NOMO-1 (cell line): ENCODE data around the gene TANC1.

Experiments used
- DNase-seq, 2 experiments: peaks; one replicate each; lab custom pipeline; 2025; ENCODE audit not compliant: unreplicated experiment in 2 of 2; lab: John Stamatoyannopoulos, UW

The TANC1 gene

DNA sequence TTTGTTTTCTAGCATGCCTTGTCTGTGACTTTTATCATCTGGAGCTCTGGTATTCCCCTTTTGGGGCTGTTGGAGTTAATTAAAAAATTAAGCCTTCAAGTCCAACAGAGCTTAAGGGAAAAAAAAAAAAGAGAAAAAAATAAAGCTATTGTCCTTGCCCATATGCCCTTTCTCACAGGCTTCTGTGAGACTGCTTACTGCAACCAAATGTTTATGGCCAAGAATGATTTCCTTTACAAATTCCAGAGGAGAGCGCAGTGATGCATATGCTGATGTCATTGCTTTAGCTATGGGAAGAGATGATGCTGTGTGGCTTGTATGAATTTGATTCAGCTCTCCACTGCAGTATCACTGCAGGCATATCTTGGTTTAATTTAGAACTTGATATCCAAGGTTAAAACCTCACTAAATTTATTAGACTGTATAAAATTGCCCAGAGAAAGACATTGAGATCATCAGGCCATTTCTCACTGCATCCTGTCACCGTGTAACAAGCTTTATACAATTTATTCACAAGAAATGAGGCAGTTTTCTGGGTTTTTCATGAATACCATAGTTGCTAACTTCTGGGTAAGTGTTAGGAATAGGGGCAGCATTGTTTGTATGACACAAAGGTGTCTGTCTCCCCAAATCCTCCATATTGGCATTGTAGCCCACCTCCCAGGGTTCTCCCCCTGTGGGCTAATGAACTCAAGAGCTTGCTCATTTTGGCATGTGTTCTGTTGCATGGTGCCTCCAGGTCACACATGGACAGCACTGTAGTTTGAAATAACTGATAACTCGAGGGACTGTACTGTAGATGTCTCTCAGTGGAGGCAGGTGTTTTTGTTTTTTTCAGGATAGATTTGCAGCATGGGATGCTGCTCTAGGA lies 85.0 kb downstream of the TANC1 start:
- no peak for DNase-seq

- no peak for DNase-seq
Measured at GRCh38 chr2:159054032-159054334, 85.5 kb downstream of the TANC1 start.

- DNase-seq = no peak
Measured at GRCh38 chr2:159054985-159055384, 86.5 kb downstream of the TANC1 start.

- DNase-seq = no peak
Measured at GRCh38 chr2:159060518-159060917, 92.1 kb downstream of the TANC1 start.

DNA sequence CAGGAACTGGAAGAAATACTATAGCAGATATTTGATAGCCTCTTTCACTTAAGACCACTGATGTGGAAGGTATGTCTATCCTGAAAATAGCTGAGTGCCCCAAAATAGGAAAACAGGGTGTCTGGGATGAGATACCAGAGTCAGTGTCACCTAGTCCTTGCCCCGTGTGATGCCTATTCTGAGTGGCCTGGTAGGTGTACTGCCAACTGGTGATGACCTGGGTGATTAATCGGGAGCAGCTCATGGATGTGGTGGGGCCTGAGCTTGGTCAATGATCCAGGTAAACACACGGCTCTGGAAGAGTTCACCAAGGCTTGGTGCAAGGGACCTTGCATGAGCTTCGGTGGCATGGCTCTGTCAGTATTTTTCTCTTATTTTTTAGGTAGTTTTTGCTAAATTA lies 95.2 kb downstream of the TANC1 start:
- DNase-seq = no peak

- DNase-seq = no peak
Measured at GRCh38 chr2:159064446-159065301, 96.2 kb downstream of the TANC1 start.

DNA sequence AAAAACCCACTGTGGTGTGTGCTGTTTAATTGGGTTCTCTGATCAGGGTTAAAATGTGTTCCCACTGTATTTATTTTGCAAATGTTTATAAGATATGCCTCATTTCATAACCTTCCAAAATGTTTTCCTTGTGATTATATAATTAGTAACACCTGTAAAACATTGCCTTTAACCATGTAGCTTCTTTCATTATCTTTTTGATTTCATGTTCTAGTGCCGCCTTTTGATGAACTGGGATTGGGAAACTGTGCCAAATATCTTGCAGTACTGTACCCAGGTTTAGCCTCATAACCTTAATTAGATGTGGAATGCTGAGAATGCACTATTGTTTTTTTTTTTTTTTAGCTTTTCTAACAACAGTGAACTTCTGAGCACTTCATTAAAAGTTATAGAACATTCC lies 96.9 kb downstream of the TANC1 start:
- DNase-seq = no peak

DNA sequence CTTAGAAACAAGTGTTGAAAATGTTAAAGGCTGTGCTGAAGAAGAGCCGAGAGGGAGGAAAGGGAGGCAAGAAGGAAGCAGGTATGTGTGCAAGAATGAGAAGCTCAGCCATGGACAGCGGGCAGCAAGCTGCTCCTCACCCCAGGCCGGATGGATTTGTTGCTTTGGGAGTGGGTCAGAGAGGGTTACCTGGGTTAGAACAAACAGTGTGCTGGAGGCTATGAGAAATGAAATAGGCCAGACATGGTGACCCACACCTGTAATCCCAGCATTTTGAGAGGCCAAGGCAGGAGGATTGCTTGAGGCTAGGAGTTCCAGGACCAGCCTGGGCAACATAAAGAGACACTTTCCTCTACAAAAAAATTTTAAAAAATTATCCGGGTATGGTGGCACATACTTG lies 97.5 kb downstream of the TANC1 start:
- DNase-seq = no peak

DNA sequence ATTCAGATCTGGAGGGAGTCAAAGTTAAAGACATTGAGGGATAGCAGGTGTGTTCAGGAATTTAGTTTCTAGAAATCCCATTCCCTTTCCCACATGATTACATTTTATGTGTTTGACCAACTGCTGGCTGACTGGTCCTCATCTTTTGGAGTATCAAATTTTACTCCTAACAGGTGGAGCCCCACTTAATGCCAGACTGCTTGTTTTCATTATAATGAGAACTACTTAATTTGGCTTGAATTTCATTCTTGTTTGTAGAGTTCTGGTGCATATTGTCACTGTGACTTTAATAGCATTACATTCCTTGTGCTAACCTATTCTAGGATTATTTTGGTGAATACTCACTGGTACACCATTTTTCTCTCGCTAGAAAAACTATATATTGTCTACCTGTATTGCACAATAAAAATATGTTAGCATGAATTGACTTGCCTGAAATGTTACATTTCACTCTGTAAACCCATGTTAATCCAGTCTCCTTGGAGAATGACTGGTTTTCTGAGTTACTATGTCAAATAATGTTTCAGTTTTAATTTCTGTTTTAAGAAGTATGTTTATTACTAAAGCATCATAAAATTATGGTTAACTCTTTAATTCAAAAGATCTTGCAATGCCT lies 98.2 kb downstream of the TANC1 start:
- DNase-seq = no peak

- DNase-seq = no peak
Measured at GRCh38 chr2:159067971-159068370, 99.5 kb downstream of the TANC1 start.

GRCh38 chr2:159069229-159069628 lies 100.8 kb downstream of the TANC1 start:
- no peak for DNase-seq

- DNase-seq = no peak
Measured at GRCh38 chr2:159070235-159070634, 101.8 kb downstream of the TANC1 start.

DNA sequence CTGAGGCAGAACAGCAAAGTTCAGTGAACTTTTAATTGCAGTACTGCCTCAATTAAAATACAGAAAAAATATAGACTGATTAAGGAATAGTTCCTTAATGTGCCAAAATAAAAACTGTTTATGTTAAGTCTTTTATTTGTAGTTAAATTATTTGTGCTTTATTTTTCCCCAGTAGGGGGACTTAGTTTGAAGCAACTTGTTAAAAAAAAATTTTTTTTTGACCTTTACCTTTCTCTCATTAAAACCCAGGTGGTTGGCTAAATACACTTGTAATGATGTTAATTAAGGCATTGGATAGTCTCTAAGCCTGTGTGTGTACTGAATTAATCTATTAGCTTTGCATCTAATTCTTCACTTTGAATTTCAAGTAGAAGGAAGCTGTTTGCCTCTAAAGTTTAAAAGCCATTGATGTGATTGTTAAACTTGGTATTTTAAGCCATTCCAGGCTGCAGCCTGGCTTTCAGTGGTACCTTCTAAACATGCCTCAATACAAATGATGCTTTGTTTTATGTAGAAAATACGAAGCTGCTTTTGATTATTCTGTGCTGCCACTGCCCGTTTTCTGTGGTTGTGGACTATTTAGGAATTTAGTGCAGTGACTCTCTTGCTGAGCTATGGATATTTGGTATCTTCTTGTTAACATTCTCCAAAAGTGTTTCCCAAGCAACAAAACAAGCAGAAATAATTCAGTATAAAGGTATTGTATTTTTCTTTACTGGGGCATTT lies 102.9 kb downstream of the TANC1 start:
- DNase-seq = no peak

- DNase-seq = no peak
Measured at GRCh38 chr2:159072795-159073194, 104.4 kb downstream of the TANC1 start.

- no peak for DNase-seq
Measured at GRCh38 chr2:159073256-159073655, 104.8 kb downstream of the TANC1 start.

DNA sequence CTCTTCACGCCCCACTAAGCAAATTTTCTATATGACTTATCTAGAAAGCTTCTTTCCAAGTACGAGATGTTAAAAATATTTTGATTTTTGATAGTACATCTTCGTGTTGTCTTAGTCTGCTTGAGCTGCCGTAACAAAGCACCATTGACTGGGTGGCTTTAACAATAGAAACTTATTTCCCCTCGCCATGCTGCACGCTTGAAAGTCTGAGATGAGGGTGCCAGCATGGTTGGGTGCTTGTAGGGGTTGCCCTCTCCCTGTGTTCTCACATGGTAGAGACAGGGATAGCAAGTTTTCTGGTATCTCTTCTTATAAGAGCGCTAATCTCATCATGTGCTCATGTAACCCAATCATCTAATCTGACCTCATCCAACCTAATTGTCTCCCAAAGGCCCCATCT lies 106.2 kb downstream of the TANC1 start:
- DNase-seq = no peak

DNA sequence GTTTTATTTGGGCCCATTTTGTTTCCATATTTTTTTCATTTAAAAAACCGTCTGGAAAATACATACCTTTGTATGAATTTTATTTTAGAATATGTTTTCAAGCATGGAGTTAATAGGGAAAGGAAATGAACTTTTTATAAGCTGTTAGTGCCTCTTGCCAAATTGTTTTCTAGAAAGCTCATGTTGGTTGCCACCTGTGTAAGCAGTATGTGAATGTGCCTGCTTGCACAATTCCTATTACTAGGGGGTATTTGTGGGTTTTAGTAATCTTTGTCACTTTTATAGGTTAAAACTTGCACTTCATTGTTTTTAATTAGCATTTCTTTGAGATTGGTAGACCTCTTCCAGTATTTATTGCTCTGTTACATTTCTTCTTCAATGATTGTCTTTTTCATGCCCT lies 107.3 kb downstream of the TANC1 start:
- DNase-seq = no peak

GRCh38 chr2:159076241-159076640 lies 107.8 kb downstream of the TANC1 start:
- no peak for DNase-seq

DNA sequence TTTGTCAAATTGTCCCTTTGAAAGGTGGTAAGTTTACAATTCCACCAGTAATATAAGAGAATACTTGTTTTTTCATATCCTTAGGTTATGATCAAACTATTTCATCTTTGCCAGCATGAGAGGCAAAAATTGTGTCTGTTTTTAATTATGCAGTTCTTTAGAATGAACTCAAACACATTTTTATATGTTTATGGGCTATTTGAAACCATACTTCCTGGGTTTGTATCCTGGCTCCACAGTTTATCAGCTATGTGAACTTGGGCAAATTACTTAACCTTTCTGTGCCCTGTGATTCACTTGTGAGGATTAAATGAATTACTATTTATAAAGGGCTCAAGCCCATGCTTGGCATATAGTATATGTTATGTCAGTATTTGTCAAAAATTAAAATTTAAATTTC lies 109.4 kb downstream of the TANC1 start:
- DNase-seq = no peak

DNA sequence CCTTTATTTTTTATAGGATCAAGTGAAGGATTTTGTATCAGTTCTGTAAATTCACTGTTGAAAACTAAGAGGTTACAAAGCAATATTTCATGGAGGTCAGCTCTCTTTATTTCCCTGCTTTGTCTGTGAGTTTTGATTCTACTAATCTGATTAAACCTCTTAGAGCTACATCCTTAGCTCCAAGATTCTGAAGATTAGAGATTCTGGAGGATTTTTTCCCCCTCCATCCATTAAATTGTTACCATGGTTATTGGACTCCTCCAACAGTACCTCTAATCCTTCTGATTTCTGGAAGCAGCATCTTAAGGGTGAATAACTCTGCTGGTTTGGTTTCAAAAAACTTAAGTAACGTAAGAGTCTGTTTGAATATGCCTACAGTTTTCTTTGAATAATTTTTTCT lies 110.0 kb downstream of the TANC1 start:
- no peak for DNase-seq

DNA sequence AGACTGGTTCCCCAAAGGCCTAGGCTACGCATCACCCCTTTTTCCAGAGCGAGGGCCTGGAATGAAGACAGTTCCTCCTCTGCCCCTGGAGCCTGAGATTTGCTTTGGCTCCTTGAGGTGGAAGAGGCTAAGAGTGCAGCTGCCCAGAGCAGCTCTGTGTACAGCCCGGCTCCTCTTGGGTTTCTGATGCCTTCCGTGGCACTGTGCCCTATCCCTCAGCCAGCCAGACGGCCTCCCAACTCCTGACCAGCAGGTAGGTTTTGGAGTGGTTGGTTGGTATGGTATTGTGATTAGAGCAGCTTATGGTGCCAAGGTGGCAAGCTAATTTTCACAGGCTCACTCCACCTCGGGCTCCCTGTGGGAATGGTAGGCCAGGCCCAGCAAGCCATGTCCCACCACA lies 112.2 kb downstream of the TANC1 start:
- no peak for DNase-seq
